Right forelimb (tissue), 1 donor: ENCODE data around the gene ATP8B1.
"Not testable (repeated sequence)": the region's sequence is repeated elsewhere in the genome, so short reads cannot be mapped to it uniquely, and the experiment has no call there.

Source experiments
- DNase-seq: peaks from one replicate; pipeline ENCODE4 v3.0.0-alpha.2; 2018

Gene ATP8B1

GRCh38 chr18:57759650-57760049 lies 43.5 kb downstream of the ATP8B1 start:
- no peak for DNase-seq

DNA sequence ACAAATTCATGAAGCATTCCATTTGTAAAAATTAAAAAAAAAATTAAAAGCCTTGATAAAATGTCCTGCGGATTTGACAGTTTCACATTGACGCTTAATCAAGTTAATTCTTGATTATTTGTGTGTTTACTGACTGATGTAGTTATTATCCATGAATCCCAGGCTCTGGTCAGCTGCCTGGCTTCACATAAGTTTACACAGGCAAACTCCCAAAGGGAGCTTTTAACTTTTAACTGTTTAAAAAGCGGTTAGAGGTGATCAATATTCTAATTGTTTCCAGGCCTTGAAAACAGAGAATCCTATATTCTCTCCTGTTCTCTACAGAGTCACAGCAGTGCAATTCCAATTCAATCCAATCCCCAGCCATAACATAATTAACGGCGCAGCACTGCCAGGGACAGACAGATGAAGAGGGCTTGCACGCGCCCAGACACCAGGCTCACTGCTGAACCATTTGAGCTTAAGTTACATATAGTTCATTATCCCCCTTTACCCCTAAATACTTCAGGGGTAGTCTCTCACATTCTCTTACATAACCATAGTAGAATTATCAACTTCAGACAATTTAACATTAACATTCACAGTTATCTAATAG lies 47.5 kb downstream of the ATP8B1 start:
- no peak for DNase-seq

DNA sequence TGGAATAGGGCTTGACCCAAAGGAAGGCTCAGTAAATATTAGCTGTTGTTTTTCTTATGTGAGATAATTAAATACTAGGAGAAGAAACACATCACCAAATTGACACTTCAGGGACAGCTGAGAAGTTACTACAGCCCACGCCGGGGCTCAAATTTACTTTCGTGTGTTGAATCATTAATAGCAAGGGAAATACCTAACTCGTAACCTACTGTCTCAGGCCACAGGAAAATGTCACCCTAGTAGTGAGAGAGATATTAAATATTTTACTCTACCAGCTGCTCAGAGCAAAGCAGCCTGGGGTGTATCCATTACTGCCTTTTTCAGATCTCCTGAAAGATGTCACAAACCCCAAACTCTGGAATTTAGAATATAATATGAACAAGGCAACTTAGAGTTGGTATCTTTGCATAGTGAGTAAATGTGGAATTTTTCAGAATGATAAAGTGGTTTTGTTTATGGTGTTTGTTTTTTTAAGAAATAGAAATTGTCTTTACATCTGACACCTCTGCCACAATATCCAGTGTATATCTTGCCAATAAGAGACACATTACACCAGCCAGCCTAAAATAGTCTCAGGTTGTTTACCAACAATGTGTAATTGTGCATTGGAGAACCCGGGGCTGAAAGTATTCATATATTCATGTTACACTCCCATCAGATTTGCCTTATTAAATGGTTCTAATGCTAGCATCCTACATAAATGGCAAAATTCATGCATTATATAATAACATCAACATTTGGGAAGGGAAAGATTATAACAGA lies 48.4 kb downstream of the ATP8B1 start:
- no peak for DNase-seq

GRCh38 chr18:57753063-57753462 lies 50.1 kb downstream of the ATP8B1 start:
- DNase-seq, result no peak

- DNase-seq, result no peak
These were observed 53.5 kb downstream of the ATP8B1 start for GRCh38 chr18:57749604-57749970.

- no peak for DNase-seq
These were observed 54.1 kb downstream of the ATP8B1 start for GRCh38 chr18:57748770-57749603.

DNA sequence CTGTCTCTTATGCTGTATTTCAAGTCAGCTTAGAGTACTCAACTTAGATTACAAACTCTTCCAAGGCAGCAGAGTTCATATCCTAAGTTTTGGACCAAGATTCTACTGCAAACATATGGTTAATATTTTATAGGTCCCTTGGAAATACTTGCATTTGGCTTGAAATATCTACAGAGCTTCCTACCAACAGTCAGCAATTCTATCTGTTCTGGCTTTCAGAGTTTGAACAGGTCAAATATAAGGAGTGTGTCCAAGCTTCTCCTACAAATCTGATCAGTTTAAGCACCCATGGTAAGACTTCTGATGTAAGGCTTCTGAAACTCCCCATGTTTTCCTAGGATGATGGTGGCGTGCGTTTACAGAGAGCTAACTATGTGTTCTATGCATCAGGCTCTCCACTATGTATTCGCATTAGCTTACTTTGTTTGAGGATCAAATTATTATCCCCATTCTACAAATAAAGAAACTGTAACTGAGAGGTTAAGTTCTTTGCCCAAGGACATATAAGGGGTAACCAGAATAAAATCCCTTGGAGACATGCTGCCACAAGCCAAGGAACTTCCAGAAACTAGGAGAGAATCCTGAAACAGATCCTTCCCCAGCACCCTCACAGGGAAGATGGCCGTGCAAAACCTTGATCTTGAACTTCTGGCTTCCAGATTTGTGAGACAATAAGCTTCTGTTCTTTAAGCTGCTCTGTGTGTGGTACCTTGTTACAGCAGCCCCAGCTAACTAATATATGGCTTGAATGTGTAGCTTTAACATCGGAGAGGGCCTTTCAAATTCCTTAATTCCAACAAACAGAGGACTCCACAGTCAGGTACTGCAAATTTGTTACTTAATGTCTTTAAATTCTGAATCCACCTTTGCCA lies 55.1 kb downstream of the ATP8B1 start:
- DNase-seq, result no peak

DNA sequence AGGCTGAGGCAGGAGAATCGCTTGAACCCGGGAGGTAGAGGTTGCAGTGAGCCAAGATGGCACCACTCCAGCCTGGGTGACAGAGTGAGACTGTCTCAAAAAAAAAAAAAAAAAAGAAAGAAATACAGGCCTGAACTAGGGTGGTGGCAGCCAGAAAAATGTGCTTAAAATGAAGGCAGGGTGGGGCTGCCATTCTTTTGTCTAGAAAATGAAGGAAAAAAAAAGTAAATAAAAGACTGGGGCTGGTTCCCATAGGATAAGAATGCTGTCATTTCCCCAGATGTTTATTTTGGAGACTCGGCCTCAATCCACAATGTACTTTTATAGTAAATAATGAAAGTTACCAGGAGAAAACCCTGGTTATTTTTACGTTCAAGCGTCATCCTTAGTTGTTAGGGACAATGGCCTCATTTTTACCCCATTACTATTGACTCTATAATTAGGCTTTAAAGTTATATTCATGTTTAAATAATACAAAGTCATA lies 58.9 kb downstream of the ATP8B1 start:
- no peak for DNase-seq

- DNase-seq, result no peak
These were observed 60.1 kb downstream of the ATP8B1 start for GRCh38 chr18:57743008-57743407.

DNA sequence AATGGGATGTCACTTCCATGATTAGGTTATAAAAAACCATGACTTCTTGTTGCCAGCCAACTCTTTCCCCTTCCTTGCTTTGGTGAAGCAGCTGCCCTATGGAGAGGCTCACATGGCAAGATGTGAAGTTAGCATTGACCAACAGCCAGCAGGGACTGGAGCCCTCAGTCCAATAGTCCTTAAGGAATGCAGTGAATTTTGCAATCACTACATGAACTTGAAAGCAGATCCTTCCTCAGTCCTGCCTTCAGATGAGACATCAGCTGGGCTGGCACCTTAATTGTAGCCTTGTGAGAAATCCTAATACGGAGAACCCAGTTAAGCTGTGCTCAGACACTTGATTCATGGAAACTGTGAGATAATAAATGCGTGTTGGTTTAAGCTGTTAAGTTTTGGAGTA lies 61.8 kb downstream of the ATP8B1 start:
- DNase-seq, result no peak

DNA sequence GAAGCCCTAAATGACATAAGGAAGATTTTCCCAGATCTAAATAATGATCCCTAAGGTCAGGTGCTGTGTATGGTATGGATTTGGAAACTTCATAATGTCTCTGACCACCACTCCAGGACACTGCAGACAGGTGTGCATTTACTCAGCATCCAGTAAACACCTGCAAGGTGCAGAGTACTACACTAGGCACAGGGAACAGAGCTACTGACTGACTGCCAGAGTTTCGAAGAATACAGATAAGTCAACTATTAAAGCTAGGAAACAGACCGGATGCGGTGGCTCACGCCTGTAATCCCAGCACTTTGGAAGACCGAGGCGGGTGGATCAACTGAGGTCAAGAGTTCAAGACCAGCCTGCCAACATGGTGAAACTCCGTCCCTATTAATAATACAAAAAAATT lies 65.0 kb downstream of the ATP8B1 start:
- no peak for DNase-seq

GRCh38 chr18:57737400-57738060 lies 65.6 kb downstream of the ATP8B1 start:
- DNase-seq, result no peak

- DNase-seq, result not testable (repeated sequence)
These were observed 68.1 kb downstream of the ATP8B1 start for GRCh38 chr18:57735042-57735441.

- no peak for DNase-seq
These were observed 69.3 kb downstream of the ATP8B1 start for GRCh38 chr18:57733861-57734260.

GRCh38 chr18:57730146-57730545 lies 73.0 kb downstream of the ATP8B1 start:
- no peak for DNase-seq

- no peak for DNase-seq
These were observed 74.1 kb downstream of the ATP8B1 start for GRCh38 chr18:57728941-57729511.

DNA sequence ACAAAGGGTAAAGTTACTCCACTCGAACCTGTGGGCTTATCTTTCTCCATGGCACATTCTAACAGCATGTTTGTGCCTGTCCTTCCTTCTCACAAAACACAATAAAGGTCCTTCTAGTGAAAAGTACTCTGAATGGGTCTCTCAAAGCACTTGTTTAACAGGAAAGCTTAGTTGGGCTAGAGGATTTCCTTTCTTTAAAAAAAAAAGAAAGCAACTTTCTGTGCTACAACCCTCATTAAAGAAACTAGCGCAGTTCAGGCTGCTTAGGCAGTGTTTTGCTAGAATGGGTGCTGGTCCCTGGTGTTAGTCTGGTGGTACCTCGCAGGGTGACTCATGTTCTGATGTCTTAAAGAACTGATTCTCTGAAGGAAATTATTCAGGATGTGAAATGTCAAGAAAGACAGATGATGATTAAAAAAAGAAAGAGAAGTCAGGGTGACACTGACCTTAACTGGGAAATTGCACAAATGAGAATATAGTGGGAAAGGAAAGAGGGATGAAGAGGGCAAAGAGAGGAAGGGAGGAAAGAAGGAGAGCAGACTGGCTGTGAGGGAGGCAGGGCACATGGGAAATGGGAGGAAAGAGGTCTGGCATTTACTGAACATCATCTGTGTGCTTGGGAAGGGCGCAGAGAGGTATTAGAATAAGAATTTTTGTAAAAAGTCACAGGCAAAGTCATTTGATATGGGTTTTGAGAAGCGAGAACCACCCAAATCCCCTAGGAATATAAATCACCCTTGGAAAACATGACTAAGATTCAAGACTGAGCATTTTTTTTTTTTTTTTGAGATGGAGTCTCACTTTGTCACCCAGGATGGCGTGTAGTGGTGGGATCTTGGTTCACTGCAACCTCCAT lies 74.9 kb downstream of the ATP8B1 start:
- no peak for DNase-seq

GRCh38 chr18:57719211-57719935 lies 83.7 kb downstream of the ATP8B1 start:
- not testable (repeated sequence) for DNase-seq

GRCh38 chr18:57716549-57716948 lies 86.6 kb downstream of the ATP8B1 start:
- no peak for DNase-seq

DNA sequence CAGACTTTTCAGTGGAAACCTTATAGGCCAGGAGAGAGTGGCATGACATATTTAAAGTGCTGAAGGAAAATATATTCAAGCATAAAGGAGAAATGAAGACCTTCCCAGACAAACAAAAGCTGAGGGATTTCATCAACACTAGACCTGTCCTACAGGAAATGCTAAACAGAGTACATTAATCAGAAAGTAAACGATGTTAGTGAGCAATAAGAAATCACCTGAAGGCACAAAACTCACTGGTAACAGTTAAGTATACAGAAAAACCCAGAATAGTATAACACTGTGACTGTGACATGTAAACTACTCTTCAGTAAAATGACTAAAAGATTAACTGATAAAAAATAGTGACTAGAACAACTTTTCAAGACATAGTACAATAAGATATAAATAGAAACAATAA lies 87.4 kb downstream of the ATP8B1 start:
- DNase-seq, result no peak
